Keratinocyte (primary cell): ENCODE results near the gene LRRC3C. TPM values are rescaled to one million over a fixed set of nuclear protein-coding genes. Genes with fewer than 3 reads are reported as not detected.

ENCODE experiments used
- DNase-seq: peaks from one replicate; pipeline ENCODE4 v3.0.0-alpha.2; 2011; ENCODE audit warnings: low read depth, missing footprints, low spot score
- FAIRE-seq: peaks from 2 replicates; lab custom pipeline; 2011; peaks lifted over from hg19 to GRCh38; lab: Jason Lieb, UNC
- H2AFZ ChIP-seq: 2 replicates; pipeline ENCODE4 v1.6.0; 2012; ENCODE audit warnings: low read length, control low read depth, inconsistent platforms; ENCODE audit not compliant: control insufficient read depth
- H3K27ac ChIP-seq: 2 replicates; pipeline ENCODE4 v1.5.1; 2011; ENCODE audit warnings: low read length; ENCODE audit not compliant: control insufficient read depth, insufficient read depth
- H3K27me3 ChIP-seq: 3 replicates; pipeline ENCODE4 v1.6.0; 2011; ENCODE audit warnings: low read length; ENCODE audit not compliant: control insufficient read depth, insufficient read depth; ENCODE audit errors: extremely low read depth
- H3K36me3 ChIP-seq, 2 experiments: 2 replicates in 1 of 2; 3 replicates in 1 of 2; pipeline ENCODE4 v1.5.1; 2011; ENCODE audit warnings: low read length in 2 of 2, mild to moderate bottlenecking in 1 of 2; ENCODE audit not compliant: control insufficient read depth in 2 of 2, insufficient read depth in 2 of 2; ENCODE audit errors: extremely low read depth in 1 of 2
- H3K4me1 ChIP-seq: 3 replicates; pipeline ENCODE4 v1.5.1; 2011; ENCODE audit warnings: low read length; ENCODE audit not compliant: control insufficient read depth, insufficient read depth; ENCODE audit errors: extremely low read depth
- H3K4me2 ChIP-seq: 3 replicates; pipeline ENCODE4 v1.6.0; 2011; ENCODE audit warnings: low read depth, low read length; ENCODE audit not compliant: control insufficient read depth, insufficient read depth; ENCODE audit errors: extremely low read depth
- H3K4me3 ChIP-seq, 3 experiments: fragments of 200-600 bp in 1 of 3; sonication (generic) in 1 of 3; 2 replicates in 2 of 3; 3 replicates in 1 of 3; pipeline ENCODE4 v1.5.1; 2011 to 2016; ENCODE audit warnings: low read length in 3 of 3, mild to moderate bottlenecking in 3 of 3, control low read depth in 2 of 3, inconsistent platforms in 1 of 3, low read depth in 1 of 3, mixed read lengths in 1 of 3, mixed run types in 1 of 3, moderate library complexity in 1 of 3; ENCODE audit not compliant: control insufficient read depth in 2 of 3, insufficient read depth in 2 of 3; ENCODE audit errors: extremely low read depth in 1 of 3
- H3K79me2 ChIP-seq: 2 replicates; pipeline ENCODE4 v1.6.0; 2012; ENCODE audit warnings: low read length; ENCODE audit not compliant: control insufficient read depth, insufficient read depth
- H3K9ac ChIP-seq: 3 replicates; pipeline ENCODE4 v1.6.0; 2011; ENCODE audit warnings: low read length; ENCODE audit not compliant: control insufficient read depth, insufficient read depth; ENCODE audit errors: extremely low read depth
- H3K9me1 ChIP-seq: 3 replicates; pipeline ENCODE4 v1.6.0; 2011; ENCODE audit warnings: low read length; ENCODE audit not compliant: control insufficient read depth, insufficient read depth; ENCODE audit errors: extremely low read depth
- H3K9me3 ChIP-seq: 2 replicates; pipeline ENCODE4 v1.5.1; 2012; ENCODE audit warnings: low read depth, low read length; ENCODE audit not compliant: control insufficient read depth
- H4K20me1 ChIP-seq: 3 replicates; pipeline ENCODE4 v1.6.0; 2011; ENCODE audit warnings: low read length; ENCODE audit not compliant: control insufficient read depth, insufficient read depth; ENCODE audit errors: extremely low read depth
- CTCF ChIP-seq, 3 experiments: IDR thresholded peaks in 1 of 3; conservative IDR thresholded peaks in 1 of 3; optimal IDR thresholded peaks in 1 of 3; 2 replicates in 2 of 3; 3 replicates in 1 of 3; pipeline versions ENCODE3 to v1.5.1; 2011; ENCODE audit warnings: low read length in 3 of 3, mild to moderate bottlenecking in 3 of 3, moderate library complexity in 2 of 3, control low read depth in 1 of 3, inconsistent platforms in 1 of 3; ENCODE audit not compliant: insufficient read depth in 2 of 3; ENCODE audit errors: extremely low read depth in 1 of 3
- EZH2 ChIP-seq: IDR thresholded peaks from one replicate; pipeline ENCODE4 v1.6.1; 2012; ENCODE audit warnings: inconsistent platforms, mild to moderate bottlenecking, low read length, moderate library complexity
- dilution Hi-C: fragments of 300-500 bp; cut with MboI; formaldehyde crosslinking; loops from one replicate; pipeline ENCODE4 v1.7.0; 2020; ENCODE audit warnings: low sequenced_read_pairs; ENCODE audit not compliant: extremely low pct_ligation_motif_present
- polyA plus RNA-seq, 5 experiments: library from polyadenylated mRNA; depleted of rRNA in 3 of 5; stranded (reverse) in 3 of 5; stranded (forward) in 1 of 5; unstranded in 1 of 5; fragments of >200 nt; gene quantifications; 1 replicate in 1 of 5; 2 replicates in 3 of 5; 3 replicates in 1 of 5; pipeline versions ENCODE4 v1.2.1 to v1.2.3, GENCODE V29; 2011 to 2012; ENCODE audit warnings: missing spikeins in 2 of 5, low read depth in 1 of 5, low replicate concordance in 1 of 5

LRRC3C gene
- polyA plus RNA-seq, 1 donor (not counting 4 experiments of a cell fraction or from before 2014, with no cell fraction given), result not detected

GRCh38 chr17:39923836-39924690, 3.5 kb upstream of the LRRC3C start:
- DNase-seq (no peak), FAIRE-seq (no peak)
- dilution Hi-C loops, result no loop called here
- no peak overlapping the region for H3K9ac ChIP-seq
- H3K4me2 ChIP-seq, result no peak overlapping the region
- H3K4me1 ChIP-seq, result peaks cover 25% of the 10 kb centered on the region
- peaks cover 23% of the 10 kb centered on the region for H3K79me2 ChIP-seq
- H3K4me3 ChIP-seq, result no peak overlapping the region
- H3K36me3 ChIP-seq, result peaks cover 23 to 33% of the 10 kb centered on the region in 2 experiments
- no peaks in the 10 kb centered on the region for H3K9me3 ChIP-seq
- H3K9me1 ChIP-seq, result peaks cover 6% of the 10 kb centered on the region
- no peaks in the 10 kb centered on the region for H3K27me3 ChIP-seq
- peaks cover 4% of the 10 kb centered on the region for H4K20me1 ChIP-seq
- no peak overlapping the region for H2AFZ ChIP-seq
- peak in 1 of 3 experiments; percentile 2 for TF ChIP-seq CTCF (optimal IDR thresholded peaks at IDR 0.05 in 1 of 3, IDR thresholded peaks at IDR 0.05 in 1 of 3, conservative IDR thresholded peaks at IDR 0.05 in 1 of 3; ENCODE audit: extremely low read depth in 1 of 3, insufficient read depth in 2 of 3, low read length in 3 of 3)
- no peak for TF ChIP-seq EZH2
- H3K27ac ChIP-seq, result no peak overlapping the region

- Histone ChIP-seq H3K4me3 (no peak overlapping the region), H3K9me1 (peaks cover 6% of the 10 kb centered on the region), H4K20me1 (peaks cover 4% of the 10 kb centered on the region), H3K79me2 (peaks cover 23% of the 10 kb centered on the region), H3K27ac (no peak overlapping the region), H2AFZ (no peak overlapping the region), H3K36me3 (peaks cover 21 to 30% of the 10 kb centered on the region in 2 experiments), H3K4me1 (peaks cover 32% of the 10 kb centered on the region), H3K9me3 (no peaks in the 10 kb centered on the region), H3K27me3 (no peaks in the 10 kb centered on the region), H3K4me2 (no peak overlapping the region), H3K9ac (no peak overlapping the region)
- dilution Hi-C loops, result no loop called here
- FAIRE-seq (no peak), DNase-seq (no peak)
- no peak for TF ChIP-seq EZH2
- TF ChIP-seq CTCF (optimal IDR thresholded peaks at IDR 0.05 in 1 of 3, IDR thresholded peaks at IDR 0.05 in 1 of 3, conservative IDR thresholded peaks at IDR 0.05 in 1 of 3; ENCODE audit: extremely low read depth in 1 of 3, insufficient read depth in 2 of 3, low read length in 3 of 3), result no peak
Observed at GRCh38 chr17:39924691-39925055, 2.9 kb upstream of the LRRC3C start.
